HCT116 (cell line): ENCODE data around the gene CREBBP. TPM values are rescaled to one million over a fixed set of nuclear protein-coding genes. Genes with fewer than 3 reads are reported as not detected.

ENCODE experiments used
- ATAC-seq: fragments of 200-7000 bp; cut with Tn5 transposase; 2 replicates; pipeline ENCODE4 v1.9.1; 2020; ENCODE audit warnings: mild to moderate bottlenecking, moderate library complexity
- BruUV-seq: library from RNA; stranded (reverse); fragments of 400-500 nt; replicated peaks from 2 replicates; lab custom pipeline; 2021; lab: Mats Ljungman, UMichigan
- CTCF ChIA-PET: fragments of 300-600 bp; sonication (Branson Sonifier 250); formaldehyde crosslinking; loops from one replicate; lab custom pipeline; 2021; ENCODE audit warnings: antibody characterized with exemption; lab: Charles Lee
- POLR2A ChIA-PET: fragments of 300-600, 350-600 bp; sonication (Branson Sonifier 250); formaldehyde crosslinking; loops from one replicate; lab custom pipeline; 2021; ENCODE audit warnings: antibody characterized with exemption; lab: Charles Lee
- RAD21 ChIA-PET, 2 experiments: fragments of 300-600 bp; sonication (Branson Sonifier 250); formaldehyde crosslinking; loops; one replicate each; lab custom pipeline; 2023; ENCODE audit warnings: low total read pairs in 2 of 2; ENCODE audit not compliant: uncharacterized antibody in 2 of 2, unreplicated experiment in 2 of 2, low non-redundant PET in 1 of 2; lab: Charles Lee
- DNase-seq: peaks from one replicate; pipeline ENCODE4 v3.0.0-alpha.2; 2010; ENCODE audit warnings: low read depth, low spot score
- H2AFZ ChIP-seq: fragments of 200-600 bp; shearing (Covaris generic), sonication (generic); 2 replicates; pipeline ENCODE4 v1.6.1; 2017; ENCODE audit warnings: low read depth, mixed run types, mixed read lengths, antibody characterized with exemption, low read length; ENCODE audit not compliant: poor library complexity, severe bottlenecking
- H3K27ac ChIP-seq: 2 replicates; pipeline ENCODE4 v1.5.1; 2012; ENCODE audit warnings: low read depth, low read length
- H3K27me3 ChIP-seq: fragments of 200-600 bp; sonication (generic); 2 replicates; pipeline ENCODE4 v1.6.1; 2016; ENCODE audit warnings: mixed run types, low read length, mixed read lengths; ENCODE audit not compliant: insufficient read depth
- H3K36me3 ChIP-seq, 2 experiments: fragments of 200-500 bp in 1 of 2; fragments of 200-600 bp in 1 of 2; sonication (Bioruptor generic) in 1 of 2; sonication (generic) in 1 of 2; 2 replicates each; pipeline versions ENCODE4 v1.5.1 to v1.6.1; 2014 to 2016; ENCODE audit warnings: low read length in 2 of 2, inconsistent platforms in 1 of 2, mixed read lengths in 1 of 2, mixed run types in 1 of 2; ENCODE audit not compliant: insufficient read depth in 2 of 2, control insufficient read depth in 1 of 2
- H3K4me1 ChIP-seq, 2 experiments: fragments of 200-600 bp in 1 of 2; sonication (generic) in 1 of 2; 2 replicates each; pipeline versions ENCODE4 v1.5.1 to v1.6.1; 2012 to 2017; ENCODE audit warnings: low read length in 2 of 2, inconsistent platforms in 1 of 2, mild to moderate bottlenecking in 1 of 2, mixed read lengths in 1 of 2, mixed run types in 1 of 2, moderate library complexity in 1 of 2; ENCODE audit not compliant: insufficient read depth in 2 of 2, control insufficient read depth in 1 of 2
- H3K4me2 ChIP-seq: fragments of 200-600 bp; sonication (generic); 2 replicates; pipeline ENCODE4 v1.6.1; 2017; ENCODE audit warnings: mixed run types, low read length, mixed read lengths
- H3K4me3 ChIP-seq, 2 experiments: fragments of 200-600 bp in 1 of 2; sonication (generic) in 1 of 2; replicated peaks in 1 of 2; 2 replicates each; pipeline ENCODE4 v1.5.1; 2011 to 2016; ENCODE audit warnings: low read length in 2 of 2, control low read depth in 1 of 2, low read depth in 1 of 2, mild to moderate bottlenecking in 1 of 2, mixed read lengths in 1 of 2, mixed run types in 1 of 2
- H3K79me2 ChIP-seq: fragments of 200-600 bp; sonication (generic); 2 replicates; pipeline ENCODE4 v1.6.1; 2017; ENCODE audit warnings: mild to moderate bottlenecking, mixed run types, low read length, moderate library complexity, mixed read lengths; ENCODE audit not compliant: insufficient read depth
- H3K9ac ChIP-seq: fragments of 200-600 bp; sonication (generic); 2 replicates; pipeline ENCODE4 v1.6.1; 2016; ENCODE audit warnings: low read length, mixed read lengths
- H3K9me2 ChIP-seq: fragments of 200-600 bp; sonication (generic), shearing (Covaris generic); 2 replicates; pipeline ENCODE4 v1.6.1; 2017; ENCODE audit warnings: mixed run types, mild to moderate bottlenecking, moderate library complexity; ENCODE audit not compliant: insufficient read depth
- H3K9me3 ChIP-seq, 2 experiments: fragments of 200-500 bp in 1 of 2; fragments of 200-600 bp in 1 of 2; sonication (Bioruptor generic) in 1 of 2; sonication (generic) in 1 of 2; 2 replicates each; pipeline ENCODE4 v1.6.1; 2014 to 2017; ENCODE audit warnings: low read length in 2 of 2, mixed read lengths in 2 of 2, inconsistent platforms in 1 of 2, low read depth in 1 of 2, mild to moderate bottlenecking in 1 of 2, mixed run types in 1 of 2, moderate library complexity in 1 of 2; ENCODE audit not compliant: control insufficient read depth in 1 of 2, insufficient read depth in 1 of 2
- H4K20me1 ChIP-seq: fragments of 200-600 bp; sonication (generic), shearing (Covaris generic); 2 replicates; pipeline ENCODE4 v1.6.1; 2017; ENCODE audit warnings: mixed run types, mild to moderate bottlenecking, moderate library complexity; ENCODE audit not compliant: insufficient read depth
- ATF3 ChIP-seq: IDR thresholded peaks from 2 replicates; pipeline ENCODE4 v1.6.1; 2012
- EZH2phosphoT487 ChIP-seq: fragments of 200-600 bp; IDR thresholded peaks from 2 replicates; pipeline ENCODE4 v1.6.1; 2018; ENCODE audit warnings: antibody characterized with exemption, borderline replicate concordance
- JUND ChIP-seq: IDR thresholded peaks from 2 replicates; pipeline ENCODE4 v1.6.1; 2012
- MAX ChIP-seq: IDR thresholded peaks from 2 replicates; pipeline ENCODE4 v1.6.1; 2012
- POLR2A ChIP-seq: IDR thresholded peaks from 2 replicates; pipeline ENCODE4 v1.7.0; 2011; ENCODE audit warnings: borderline replicate concordance; ENCODE audit not compliant: insufficient read depth, insufficient read length; ENCODE audit errors: extremely low read depth
- RAD21 ChIP-seq: IDR thresholded peaks from 2 replicates; pipeline ENCODE4 v1.6.1; 2012; ENCODE audit warnings: low read depth, mild to moderate bottlenecking
- SRF ChIP-seq: IDR thresholded peaks from 2 replicates; pipeline ENCODE4 v1.6.1; 2012; ENCODE audit warnings: low read depth
- ZFX ChIP-seq: fragments of 450-650 bp; IDR thresholded peaks from 2 replicates; pipeline ENCODE4 v1.6.1; 2017
- ZNF274 ChIP-seq: fragments of 200-500 bp; sonication (Bioruptor generic); IDR thresholded peaks from 2 replicates; pipeline ENCODE4 v1.6.1; 2014; ENCODE audit warnings: mild to moderate bottlenecking, low read depth, low read length, inconsistent platforms
- intact Hi-C: fragments of 100-400 bp; cut with micrococcal nuclease; formaldehyde crosslinking; loops from 2 replicates; pipeline ENCODE4 v1.10.0; 2022
- total RNA-seq: library from RNA; stranded (reverse); gene quantifications from one replicate; pipeline ENCODE4 v1.2.1, GENCODE V29; 2021; ENCODE audit not compliant: unreplicated experiment
- TF ChIP-seq, protein P1 (sequence below): IDR thresholded peaks from 2 replicates; pipeline ENCODE4 v1.6.1; 2011; ENCODE audit warnings: mild to moderate bottlenecking, low read length, moderate library complexity; ENCODE audit not compliant: insufficient replicate concordance; ENCODE audit errors: extremely low read depth
- TF ChIP-seq, protein P2 (sequence below), 3 experiments: fragments of 200-600 bp in 1 of 3; sonication (generic) in 1 of 3; IDR thresholded peaks in 2 of 3; conservative IDR thresholded peaks in 1 of 3; 2 replicates each; pipeline ENCODE4 v1.5.1; 2012 to 2017; ENCODE audit warnings: low read depth in 2 of 3, low read length in 2 of 3, antibody characterized with exemption in 1 of 3, borderline replicate concordance in 1 of 3, control low read depth in 1 of 3, mild to moderate bottlenecking in 1 of 3, mixed read lengths in 1 of 3, mixed run types in 1 of 3, moderate library complexity in 1 of 3; ENCODE audit not compliant: insufficient read depth in 1 of 3

CREBBP gene
- total RNA-seq, 1 experiment from 2014 or later = 42.7 TPM

- Histone ChIP-seq H3K27ac (no peak overlapping the region), H3K4me3 (no peak overlapping the region), H2AFZ (no peak overlapping the region), H4K20me1 (no peaks in the 10 kb centered on the region), H3K9ac (no peak overlapping the region), H3K36me3 (no peaks in the 10 kb centered on the region), H3K9me3 (no peaks in the 10 kb centered on the region), H3K79me2 (no peaks in the 10 kb centered on the region), H3K4me1 (no peaks in the 10 kb centered on the region; a peak in 1 of 4 replicates), H3K27me3 (no peaks in the 10 kb centered on the region), H3K4me2 (no peak overlapping the region), H3K9me2 (no peaks in the 10 kb centered on the region)
- intact Hi-C loops = no loop called here
- DNase-seq = no peak
- ChIA-PET RAD21 (no interaction called here), CTCF (no interaction called here), POLR2A (no interaction called here)
- TF ChIP-seq ATF3 = no peak
- no peak for TF ChIP-seq EZH2phosphoT487
- TF ChIP-seq SRF = no peak
- TF ChIP-seq, protein P1, sequence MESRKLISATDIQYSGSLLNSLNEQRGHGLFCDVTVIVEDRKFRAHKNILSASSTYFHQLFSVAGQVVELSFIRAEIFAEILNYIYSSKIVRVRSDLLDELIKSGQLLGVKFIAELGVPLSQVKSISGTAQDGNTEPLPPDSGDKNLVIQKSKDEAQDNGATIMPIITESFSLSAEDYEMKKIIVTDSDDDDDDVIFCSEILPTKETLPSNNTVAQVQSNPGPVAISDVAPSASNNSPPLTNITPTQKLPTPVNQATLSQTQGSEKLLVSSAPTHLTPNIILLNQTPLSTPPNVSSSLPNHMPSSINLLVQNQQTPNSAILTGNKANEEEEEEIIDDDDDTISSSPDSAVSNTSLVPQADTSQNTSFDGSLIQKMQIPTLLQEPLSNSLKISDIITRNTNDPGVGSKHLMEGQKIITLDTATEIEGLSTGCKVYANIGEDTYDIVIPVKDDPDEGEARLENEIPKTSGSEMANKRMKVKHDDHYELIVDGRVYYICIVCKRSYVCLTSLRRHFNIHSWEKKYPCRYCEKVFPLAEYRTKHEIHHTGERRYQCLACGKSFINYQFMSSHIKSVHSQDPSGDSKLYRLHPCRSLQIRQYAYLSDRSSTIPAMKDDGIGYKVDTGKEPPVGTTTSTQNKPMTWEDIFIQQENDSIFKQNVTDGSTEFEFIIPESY = no peak
- TF ChIP-seq POLR2A = no peak
- no TSS peak for BruUV-seq
- no peak for ATAC-seq
These were observed 25.9 kb upstream of the CREBBP start for GRCh38 chr16:3906363-3906762.

GRCh38 chr16:3904875-3905274 lies 24.4 kb upstream of the CREBBP start:
- CTCF ChIA-PET = no interaction called here
- RAD21 ChIA-PET = no interaction called here
- DNase-seq = no peak

More at GRCh38 chr16:3904875-3905274, 24.4 kb upstream of the CREBBP start:
- no peaks in the 10 kb centered on the region for H3K9me3 ChIP-seq
- no peaks in the 10 kb centered on the region for H3K9me2 ChIP-seq
- intact Hi-C loops = no loop called here
- no peak overlapping the region for H3K9ac ChIP-seq
- no peak overlapping the region for H3K4me3 ChIP-seq
- H2AFZ ChIP-seq = no peak overlapping the region
- no peaks in the 10 kb centered on the region for H3K36me3 ChIP-seq
- H4K20me1 ChIP-seq = no peaks in the 10 kb centered on the region
- no peak for TF ChIP-seq ZFX
- no peak for TF ChIP-seq MAX
- TF ChIP-seq ZNF274 = no peak
- TF ChIP-seq, protein P2, sequence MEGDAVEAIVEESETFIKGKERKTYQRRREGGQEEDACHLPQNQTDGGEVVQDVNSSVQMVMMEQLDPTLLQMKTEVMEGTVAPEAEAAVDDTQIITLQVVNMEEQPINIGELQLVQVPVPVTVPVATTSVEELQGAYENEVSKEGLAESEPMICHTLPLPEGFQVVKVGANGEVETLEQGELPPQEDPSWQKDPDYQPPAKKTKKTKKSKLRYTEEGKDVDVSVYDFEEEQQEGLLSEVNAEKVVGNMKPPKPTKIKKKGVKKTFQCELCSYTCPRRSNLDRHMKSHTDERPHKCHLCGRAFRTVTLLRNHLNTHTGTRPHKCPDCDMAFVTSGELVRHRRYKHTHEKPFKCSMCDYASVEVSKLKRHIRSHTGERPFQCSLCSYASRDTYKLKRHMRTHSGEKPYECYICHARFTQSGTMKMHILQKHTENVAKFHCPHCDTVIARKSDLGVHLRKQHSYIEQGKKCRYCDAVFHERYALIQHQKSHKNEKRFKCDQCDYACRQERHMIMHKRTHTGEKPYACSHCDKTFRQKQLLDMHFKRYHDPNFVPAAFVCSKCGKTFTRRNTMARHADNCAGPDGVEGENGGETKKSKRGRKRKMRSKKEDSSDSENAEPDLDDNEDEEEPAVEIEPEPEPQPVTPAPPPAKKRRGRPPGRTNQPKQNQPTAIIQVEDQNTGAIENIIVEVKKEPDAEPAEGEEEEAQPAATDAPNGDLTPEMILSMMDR (IDR thresholded peaks at IDR 0.05 in 2 of 3, conservative IDR thresholded peaks at IDR 0.05 in 1 of 3; ENCODE audit: borderline replicate concordance in 1 of 3, insufficient read depth in 1 of 3, low read depth in 2 of 3, low read length in 2 of 3) = no peak
- TF ChIP-seq RAD21 = no peak
- no peak for TF ChIP-seq JUND
- ATAC-seq = no peak
- no peaks in the 10 kb centered on the region; a peak in 1 of 4 replicates for H3K4me1 ChIP-seq
- POLR2A ChIA-PET = no interaction called here
- no peaks in the 10 kb centered on the region for H3K79me2 ChIP-seq
- no peak overlapping the region for H3K4me2 ChIP-seq
- H3K27ac ChIP-seq = no peak overlapping the region
- no TSS peak for BruUV-seq
- H3K27me3 ChIP-seq = no peaks in the 10 kb centered on the region
